GM23338 (cell line): ENCODE results near the gene HNF1B.

ENCODE experiments used
- CREB1 ChIP-seq: fragments of 250-450 bp; sonication (Bioruptor Pico); IDR thresholded peaks from 2 replicates; pipeline ENCODE4 v1.5.0; 2020; ENCODE audit warnings: low read depth, mild to moderate bottlenecking, moderate library complexity
- CTCF ChIP-seq, 2 experiments: fragments of 200-600 bp in 1 of 2; sonication (generic) in 1 of 2; conservative IDR thresholded peaks; 2 replicates each; pipeline versions ENCODE4 v1.5.1 to v1.6.1; 2016 to 2017; ENCODE audit warnings: antibody characterized with exemption in 2 of 2, low read depth in 2 of 2, mild to moderate bottlenecking in 2 of 2, moderate library complexity in 1 of 2
- EZH2 ChIP-seq: fragments of 200-600 bp; sonication (generic); IDR thresholded peaks from one replicate; pipeline ENCODE4 v1.8.0; 2017; ENCODE audit warnings: antibody characterized with exemption, mild to moderate bottlenecking, low read depth; ENCODE audit not compliant: unreplicated experiment
- EZH2phosphoT487 ChIP-seq: fragments of 200-600 bp; sonication (generic); IDR thresholded peaks from one replicate; pipeline ENCODE4 v1.8.1; 2018; ENCODE audit warnings: antibody characterized with exemption; ENCODE audit not compliant: unreplicated experiment
- JUNB ChIP-seq: IDR thresholded peaks from one replicate; pipeline ENCODE4 v1.6.1; 2016; ENCODE audit warnings: antibody characterized with exemption; ENCODE audit not compliant: unreplicated experiment
- NANOG ChIP-seq: IDR thresholded peaks from 2 replicates; pipeline ENCODE4 v1.6.1; 2016; ENCODE audit warnings: antibody characterized with exemption, borderline replicate concordance
- POLR2AphosphoS5 ChIP-seq: IDR thresholded peaks from 2 replicates; pipeline ENCODE4 v1.6.1; 2016; ENCODE audit warnings: antibody characterized with exemption, low read depth
- REST ChIP-seq: IDR thresholded peaks from one replicate; pipeline ENCODE4 v1.6.1; 2018; ENCODE audit warnings: antibody characterized with exemption; ENCODE audit not compliant: unreplicated experiment
- STAT1 ChIP-seq: IDR thresholded peaks from one replicate; pipeline ENCODE4 v1.6.1; 2016; ENCODE audit warnings: antibody characterized with exemption; ENCODE audit not compliant: unreplicated experiment
- ZNF331 ChIP-seq: fragments of 250-450 bp; sonication (Bioruptor Pico); IDR thresholded peaks from 2 replicates; pipeline ENCODE4 v1.5.0; 2020; ENCODE audit warnings: low read depth, mild to moderate bottlenecking, moderate library complexity

DNA sequence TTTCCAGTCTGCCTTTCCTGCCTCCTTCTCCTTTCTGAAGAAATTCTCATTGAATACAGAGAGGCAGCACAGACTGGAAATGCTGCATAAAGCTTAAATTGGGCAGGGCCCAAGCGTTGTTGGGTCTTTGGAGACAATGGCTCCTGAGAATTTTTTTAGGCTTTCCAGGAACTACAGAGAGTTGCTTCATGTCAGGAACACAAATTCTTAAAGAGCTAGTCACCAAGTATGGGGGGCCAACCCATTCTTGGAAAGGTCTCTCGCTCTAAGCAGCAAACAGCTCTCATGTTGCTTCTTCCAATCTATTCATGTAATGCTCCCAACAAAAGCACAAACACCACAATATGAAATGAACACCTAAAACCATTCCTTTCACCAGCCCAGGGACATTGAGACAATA is 6.9 kb downstream of the HNF1B start:
- TF ChIP-seq CTCF (conservative IDR thresholded peaks at IDR 0.05; ENCODE audit: low read depth in 2 of 2), result no peak
- TF ChIP-seq STAT1, result no peak
- no peak for TF ChIP-seq REST
- no peak for TF ChIP-seq POLR2AphosphoS5
- no peak for TF ChIP-seq ZNF331
- no peak for TF ChIP-seq EZH2
- TF ChIP-seq EZH2phosphoT487, result no peak
- no peak for TF ChIP-seq JUNB
- no peak for TF ChIP-seq CREB1 (CRISPR knock-in tag)
- TF ChIP-seq NANOG, result no peak
